ENCODE results near the gene AMER2.

DNA sequence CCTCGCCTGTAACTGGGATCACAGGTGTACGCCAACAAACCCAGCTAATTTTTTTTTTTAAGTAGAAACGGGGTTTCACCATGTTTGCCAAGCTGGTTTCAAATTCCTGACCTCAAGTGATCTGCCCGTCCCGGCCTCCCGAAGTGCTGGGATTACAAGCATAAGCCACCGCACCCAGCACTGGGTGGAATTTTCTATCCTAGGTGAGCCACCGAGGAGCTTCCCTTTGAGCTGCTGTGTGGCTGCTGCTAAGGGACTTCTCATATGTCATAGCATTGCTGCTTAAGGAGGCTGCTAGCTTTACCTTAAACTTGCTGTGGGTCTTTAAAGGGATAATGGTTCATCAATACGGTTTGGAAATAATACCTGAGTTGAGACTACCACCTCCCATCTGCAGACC lies 2.9 kb upstream of the AMER2 start:
- TF ChIP-seq POLR2A (IDR thresholded peaks at IDR 0.05; ENCODE audit: low read depth, low read length) (no peak), POLR2AphosphoS5 (IDR thresholded peaks at IDR 0.05; ENCODE audit: low read depth, low read length) (no peak)

Data from GM12891 (cell line).